SIG-M5 treated with dmso at 0.1 percent for 504 hours (cell line): ENCODE data around the gene RCAN1.
"Not testable (repeated sequence)": the region's sequence is repeated elsewhere in the genome, so short reads cannot be mapped to it uniquely, and the experiment has no call there.

ENCODE experiments used
- DNase-seq: peaks from one replicate; lab custom pipeline; 2025; ENCODE audit not compliant: unreplicated experiment; lab: John Stamatoyannopoulos, UW

RCAN1 gene

GRCh38 chr21:34623516-34623915, 8.6 kb upstream of the RCAN1 start:
- DNase-seq, result peak; percentile 66

GRCh38 chr21:34621434-34622350, 6.8 kb upstream of the RCAN1 start:
- no peak for DNase-seq

- DNase-seq, result no peak
These were observed 5.1 kb upstream of the RCAN1 start for GRCh38 chr21:34619841-34620665.

GRCh38 chr21:34618941-34619340, 4.0 kb upstream of the RCAN1 start:
- peak; percentile 30 for DNase-seq

GRCh38 chr21:34617753-34618339, 2.9 kb upstream of the RCAN1 start:
- no peak for DNase-seq

GRCh38 chr21:34615487-34615814, 538 bp upstream of the RCAN1 start:
- no peak for DNase-seq

GRCh38 chr21:34613679-34614627, 960 bp downstream of the RCAN1 start:
- no peak for DNase-seq

- no peak for DNase-seq
These were observed 2.4 kb downstream of the RCAN1 start for GRCh38 chr21:34612557-34612956.

GRCh38 chr21:34612056-34612455, 2.9 kb downstream of the RCAN1 start:
- DNase-seq, result no peak

- DNase-seq, result no peak
These were observed 3.4 kb downstream of the RCAN1 start for GRCh38 chr21:34611528-34611927.

GRCh38 chr21:34609933-34610549, 4.9 kb downstream of the RCAN1 start:
- no peak for DNase-seq

GRCh38 chr21:34609244-34609932, 5.5 kb downstream of the RCAN1 start:
- DNase-seq, result no peak

- DNase-seq, result not testable (repeated sequence)
These were observed 7.5 kb downstream of the RCAN1 start for GRCh38 chr21:34607376-34607775.

GRCh38 chr21:34606621-34607020, 8.3 kb downstream of the RCAN1 start:
- no peak for DNase-seq

- DNase-seq, result no peak
These were observed 8.9 kb downstream of the RCAN1 start for GRCh38 chr21:34606051-34606450.

GRCh38 chr21:34604956-34605355, 10.0 kb downstream of the RCAN1 start:
- DNase-seq, result not testable (repeated sequence)

- no peak for DNase-seq
These were observed 10.4 kb downstream of the RCAN1 start for GRCh38 chr21:34604556-34604955.

GRCh38 chr21:34603710-34604057, 11.2 kb downstream of the RCAN1 start:
- no peak for DNase-seq

GRCh38 chr21:34603002-34603709, 11.8 kb downstream of the RCAN1 start:
- peak; percentile 65 for DNase-seq
